Measurements from ENCODE around the gene PDE4B.
"Not testable (repeated sequence)": the region's sequence is repeated elsewhere in the genome, so short reads cannot be mapped to it uniquely, and the experiment has no call there.

PDE4B gene

GRCh38 chr1:66403007-66403731, 610.5 kb downstream of the PDE4B start:
- no peak for DNase-seq

- DNase-seq = no peak
Measured at GRCh38 chr1:66405061-66405460, 612.4 kb downstream of the PDE4B start.

- not testable (repeated sequence) for DNase-seq
Measured at GRCh38 chr1:66411449-66411848, 618.8 kb downstream of the PDE4B start.

GRCh38 chr1:66412704-66413103, 620.0 kb downstream of the PDE4B start:
- DNase-seq = no peak

GRCh38 chr1:66413136-66413837, 620.6 kb downstream of the PDE4B start:
- no peak for DNase-seq

GRCh38 chr1:66413838-66414175, 621.1 kb downstream of the PDE4B start:
- no peak for DNase-seq

GRCh38 chr1:66415281-66415680, 622.6 kb downstream of the PDE4B start:
- DNase-seq = no peak

- DNase-seq = no peak
Measured at GRCh38 chr1:66415866-66416265, 623.2 kb downstream of the PDE4B start.

- DNase-seq = no peak
Measured at GRCh38 chr1:66416295-66416694, 623.6 kb downstream of the PDE4B start.

GRCh38 chr1:66418021-66418420, 625.3 kb downstream of the PDE4B start:
- no peak for DNase-seq

GRCh38 chr1:66420171-66420570, 627.5 kb downstream of the PDE4B start:
- not testable (repeated sequence) for DNase-seq

GRCh38 chr1:66420906-66421305, 628.2 kb downstream of the PDE4B start:
- DNase-seq = not testable (repeated sequence)

GRCh38 chr1:66422804-66423203, 630.1 kb downstream of the PDE4B start:
- no peak for DNase-seq
